ENCODE results near the gene FER.

FER gene

DNA sequence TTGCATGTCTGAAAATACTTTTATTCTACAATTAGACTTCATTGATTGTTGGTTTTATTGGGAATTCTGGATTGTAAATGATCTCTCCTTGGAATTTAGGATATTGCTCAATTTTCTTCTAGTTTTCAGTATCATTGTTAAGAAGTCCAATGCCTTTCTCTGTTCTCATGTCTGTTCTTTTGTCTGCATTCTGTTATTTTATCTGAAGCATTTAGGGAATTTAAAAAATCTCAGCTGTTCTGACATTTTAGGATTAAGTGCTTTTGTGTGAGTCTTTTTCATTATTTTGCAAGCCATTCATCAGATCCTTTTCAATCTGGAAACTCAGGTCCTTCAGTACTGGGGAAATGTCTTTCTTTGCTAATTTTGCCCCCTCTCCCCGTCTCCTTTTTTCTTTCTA lies 4.4 kb upstream of the FER start:
- Histone ChIP-seq H4K20me1 (no peaks in the 10 kb centered on the region), H3K4me2 (no peak overlapping the region), H3K4me3 (no peak overlapping the region), H3K27me3 (no peaks in the 10 kb centered on the region), H3K4me1 (0 out of 2 replicates have a peak, but pooled peaks cover 6% of the 10 kb centered on the region), H3K27ac (no peak overlapping the region), H3K36me3 (no peaks in the 10 kb centered on the region), H3K9me3 (no peaks in the 10 kb centered on the region), H3K9ac (no peak overlapping the region)
- TF ChIP-seq Cebpa-rat (IDR thresholded peaks at IDR 0.05) = no peak

DNA sequence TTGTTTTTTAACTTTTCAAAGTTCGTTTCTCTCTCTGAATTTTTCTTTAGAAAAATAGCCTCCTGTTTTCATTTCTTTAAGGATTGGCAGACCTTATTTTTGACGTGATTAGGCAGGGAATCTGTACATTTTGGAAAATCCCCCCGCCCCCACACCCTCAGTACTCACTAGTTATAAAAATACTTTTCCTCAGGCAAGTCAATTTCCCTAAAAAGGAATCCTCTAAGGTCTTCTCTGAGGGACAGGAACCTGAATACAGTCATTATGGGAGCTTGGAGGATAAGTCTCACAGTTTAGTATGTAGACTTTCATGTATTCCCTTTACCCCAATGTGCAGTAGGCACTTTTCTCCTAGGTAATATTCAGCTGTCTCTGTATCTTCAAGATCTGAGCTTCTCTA lies 3.9 kb upstream of the FER start:
- Histone ChIP-seq H3K27me3 (no peaks in the 10 kb centered on the region), H3K36me3 (no peaks in the 10 kb centered on the region), H3K4me3 (no peak overlapping the region), H3K9ac (no peak overlapping the region), H3K27ac (no peak overlapping the region), H3K9me3 (no peaks in the 10 kb centered on the region), H3K4me2 (no peak overlapping the region), H4K20me1 (no peaks in the 10 kb centered on the region), H3K4me1 (0 out of 2 replicates have a peak, but pooled peaks cover 6% of the 10 kb centered on the region)
- TF ChIP-seq Cebpa-rat (IDR thresholded peaks at IDR 0.05) = no peak

GRCh38 chr5:108747111-108747773 lies 455 bp upstream of the FER start:
- Histone ChIP-seq H3K4me3 (peak overlapping the region; percentile 82), H3K4me1 (peaks cover 13% of the 10 kb centered on the region), H3K36me3 (no peaks in the 10 kb centered on the region), H3K9me3 (no peaks in the 10 kb centered on the region), H3K9ac (no peak overlapping the region; the same call in 1 of the 2 replicates), H3K4me2 (peak overlapping the region; percentile 86), H3K27ac (no peak overlapping the region), H4K20me1 (no peaks in the 10 kb centered on the region), H3K27me3 (no peaks in the 10 kb centered on the region)
- no peak for TF ChIP-seq Cebpa-rat (IDR thresholded peaks at IDR 0.05)

GRCh38 chr5:108748401-108749127 lies 867 bp downstream of the FER start:
- H3K4me3 ChIP-seq = peak overlapping the region; percentile 82
- H3K27ac ChIP-seq = peak overlapping the region; percentile 89
- H3K9ac ChIP-seq = peak overlapping the region; percentile 91
- peak overlapping the region; percentile 95 for H3K4me2 ChIP-seq
- no peaks in the 10 kb centered on the region for H3K36me3 ChIP-seq
- no peak for TF ChIP-seq Cebpa-rat (IDR thresholded peaks at IDR 0.05)
- no peaks in the 10 kb centered on the region for H4K20me1 ChIP-seq
- peaks cover 13% of the 10 kb centered on the region for H3K4me1 ChIP-seq
- H3K9me3 ChIP-seq = no peaks in the 10 kb centered on the region
- H3K27me3 ChIP-seq = no peaks in the 10 kb centered on the region

- TF ChIP-seq Cebpa-rat (IDR thresholded peaks at IDR 0.05) = no peak
- peak overlapping the region; percentile 95 for H3K4me2 ChIP-seq
- H3K4me1 ChIP-seq = peaks cover 13% of the 10 kb centered on the region
- H4K20me1 ChIP-seq = no peaks in the 10 kb centered on the region
- H3K27me3 ChIP-seq = no peaks in the 10 kb centered on the region
- peak overlapping the region; percentile 89 for H3K27ac ChIP-seq
- H3K9me3 ChIP-seq = no peaks in the 10 kb centered on the region
- H3K9ac ChIP-seq = peak overlapping the region; percentile 91
- H3K36me3 ChIP-seq = no peaks in the 10 kb centered on the region
- H3K4me3 ChIP-seq = peak overlapping the region; percentile 82
Measured at GRCh38 chr5:108749128-108749861, 1.6 kb downstream of the FER start.

- no peak for TF ChIP-seq Cebpa-rat (IDR thresholded peaks at IDR 0.05)
- Histone ChIP-seq H3K9ac (no peak overlapping the region), H3K4me1 (peaks cover 7% of the 10 kb centered on the region), H3K4me2 (no peak overlapping the region), H3K4me3 (no peak overlapping the region), H3K36me3 (no peaks in the 10 kb centered on the region), H3K9me3 (no peaks in the 10 kb centered on the region), H4K20me1 (0 out of 2 replicates have a peak, but pooled peaks cover 6% of the 10 kb centered on the region), H3K27me3 (no peaks in the 10 kb centered on the region), H3K27ac (no peak overlapping the region)
Measured at GRCh38 chr5:108753331-108753730, 5.6 kb downstream of the FER start.

- Histone ChIP-seq H3K27ac (no peak overlapping the region), H3K36me3 (no peaks in the 10 kb centered on the region), H4K20me1 (0 out of 2 replicates have a peak, but pooled peaks cover 6% of the 10 kb centered on the region), H3K9me3 (peaks cover 4% of the 10 kb centered on the region; the same call in 1 of the 2 replicates), H3K27me3 (no peaks in the 10 kb centered on the region), H3K4me1 (peaks cover 7% of the 10 kb centered on the region), H3K4me3 (no peak overlapping the region), H3K4me2 (no peak overlapping the region), H3K9ac (no peak overlapping the region)
- no peak for TF ChIP-seq Cebpa-rat (IDR thresholded peaks at IDR 0.05)
Measured at GRCh38 chr5:108753877-108754276, 6.2 kb downstream of the FER start.

GRCh38 chr5:108760512-108760911 lies 12.8 kb downstream of the FER start:
- 0 out of 2 replicates have a peak, but pooled peaks cover 6% of the 10 kb centered on the region for H3K36me3 ChIP-seq
- no peaks in the 10 kb centered on the region for H3K27me3 ChIP-seq
- H3K4me2 ChIP-seq = no peak overlapping the region
- H3K27ac ChIP-seq = no peak overlapping the region
- H4K20me1 ChIP-seq = 0 out of 2 replicates have a peak, but pooled peaks cover under 1% of the 10 kb centered on the region
- no peak overlapping the region for H3K9ac ChIP-seq
- TF ChIP-seq Cebpa-rat (IDR thresholded peaks at IDR 0.05) = no peak
- peaks cover 28% of the 10 kb centered on the region for H3K9me3 ChIP-seq
- H3K4me3 ChIP-seq = no peak overlapping the region
- no peaks in the 10 kb centered on the region for H3K4me1 ChIP-seq

GRCh38 chr5:108762660-108763059 lies 15.0 kb downstream of the FER start:
- Histone ChIP-seq H3K4me1 (no peaks in the 10 kb centered on the region), H3K27me3 (no peaks in the 10 kb centered on the region), H4K20me1 (no peaks in the 10 kb centered on the region), H3K9ac (no peak overlapping the region), H3K4me2 (no peak overlapping the region), H3K36me3 (0 out of 2 replicates have a peak, but pooled peaks cover 6% of the 10 kb centered on the region), H3K4me3 (no peak overlapping the region), H3K27ac (no peak overlapping the region), H3K9me3 (peaks cover 28% of the 10 kb centered on the region)
- no peak for TF ChIP-seq Cebpa-rat (IDR thresholded peaks at IDR 0.05)
